OCI-LY1 (cell line): ENCODE measurements around the gene CCDC93.

Experiments used
- CTCF ChIP-seq: fragments of 200-600 bp; sonication (generic), shearing (Covaris generic); IDR thresholded peaks from 2 replicates; pipeline ENCODE4 v1.5.1; 2017; ENCODE audit warnings: mild to moderate bottlenecking, antibody characterized with exemption, low read length, moderate library complexity, mixed read lengths
- EZH2 ChIP-seq: fragments of 200-600 bp; sonication (generic), shearing (Covaris generic); IDR thresholded peaks from 2 replicates; pipeline ENCODE4 v1.8.0; 2017; ENCODE audit warnings: borderline replicate concordance, mixed run types, mild to moderate bottlenecking, antibody characterized with exemption, low read length, moderate library complexity, mixed read lengths

- TF ChIP-seq CTCF (no peak; the same call in 1 of the 2 replicates), EZH2 (no peak)
These were observed 96.5 kb downstream of the CCDC93 start for GRCh38 chr2:117917223-117917917.
